ENCODE measurements around the gene ATP2C2. TPM values are rescaled to one million over a fixed set of nuclear protein-coding genes. Genes with fewer than 3 reads are reported as not detected.

The ATP2C2 gene
- total RNA-seq, 6 experiments from 2014 or later, result 0.18 to 0.51 (median 0.32) TPM; not detected in 2

- TF ChIP-seq POLR2A (IDR thresholded peaks at IDR 0.05), result no peak
- TF ChIP-seq, protein P1, sequence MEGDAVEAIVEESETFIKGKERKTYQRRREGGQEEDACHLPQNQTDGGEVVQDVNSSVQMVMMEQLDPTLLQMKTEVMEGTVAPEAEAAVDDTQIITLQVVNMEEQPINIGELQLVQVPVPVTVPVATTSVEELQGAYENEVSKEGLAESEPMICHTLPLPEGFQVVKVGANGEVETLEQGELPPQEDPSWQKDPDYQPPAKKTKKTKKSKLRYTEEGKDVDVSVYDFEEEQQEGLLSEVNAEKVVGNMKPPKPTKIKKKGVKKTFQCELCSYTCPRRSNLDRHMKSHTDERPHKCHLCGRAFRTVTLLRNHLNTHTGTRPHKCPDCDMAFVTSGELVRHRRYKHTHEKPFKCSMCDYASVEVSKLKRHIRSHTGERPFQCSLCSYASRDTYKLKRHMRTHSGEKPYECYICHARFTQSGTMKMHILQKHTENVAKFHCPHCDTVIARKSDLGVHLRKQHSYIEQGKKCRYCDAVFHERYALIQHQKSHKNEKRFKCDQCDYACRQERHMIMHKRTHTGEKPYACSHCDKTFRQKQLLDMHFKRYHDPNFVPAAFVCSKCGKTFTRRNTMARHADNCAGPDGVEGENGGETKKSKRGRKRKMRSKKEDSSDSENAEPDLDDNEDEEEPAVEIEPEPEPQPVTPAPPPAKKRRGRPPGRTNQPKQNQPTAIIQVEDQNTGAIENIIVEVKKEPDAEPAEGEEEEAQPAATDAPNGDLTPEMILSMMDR (IDR thresholded peaks at IDR 0.05), result no peak
Measured at GRCh38 chr16:84366208-84366607, 2.1 kb upstream of the ATP2C2 start.

DNA sequence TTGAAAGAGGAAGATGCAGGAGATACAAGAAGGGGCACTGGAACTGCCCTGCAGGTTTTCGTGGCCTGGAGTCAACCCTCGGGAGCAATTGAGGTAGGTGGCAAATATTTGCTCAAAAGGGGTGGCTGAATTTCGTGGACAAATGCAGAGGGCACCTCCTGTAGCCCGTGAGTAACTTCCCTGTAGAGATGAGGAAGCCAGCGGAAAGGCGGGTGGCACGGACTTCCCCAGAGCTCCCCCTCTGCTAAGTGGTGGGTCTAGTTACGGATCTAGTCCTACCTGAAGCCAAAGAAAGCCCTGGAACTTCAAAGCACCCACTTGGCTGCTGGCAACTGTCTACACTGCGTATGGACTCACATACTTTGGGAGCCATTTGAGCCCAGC lies 1.0 kb upstream of the ATP2C2 start:
- Histone ChIP-seq H3K4me3 (no peak overlapping the region), H3K9me3 (no peaks in the 10 kb centered on the region), H3K4me1 (no peaks in the 10 kb centered on the region), H3K36me3 (no peaks in the 10 kb centered on the region), H3K27me3 (no peaks in the 10 kb centered on the region), H3K27ac (no peak overlapping the region)
- intact Hi-C loops (cut with DNase I), result no loop called here
- 9% methylated on average over 3 of the region's 9 CpGs for WGBS (ENCODE audit: insufficient coverage, low coverage, low lambda C conversion rate, missing lambda C conversion rate)
- DNase-seq, result no peak
- no peak for TF ChIP-seq POLR2A (IDR thresholded peaks at IDR 0.05)
- TF ChIP-seq, protein P1 (IDR thresholded peaks at IDR 0.05), result no peak
- peak in 1 of 4 donors; percentile 13 for ATAC-seq

More at GRCh38 chr16:84366208-84366607, 2.1 kb upstream of the ATP2C2 start:
- WGBS (ENCODE audit: insufficient coverage, low coverage, low lambda C conversion rate, missing lambda C conversion rate), result 60% methylated on average over 9 of the region's 9 CpGs
- Histone ChIP-seq H3K9me3 (no peaks in the 10 kb centered on the region), H3K4me3 (no peak overlapping the region), H3K27ac (no peak overlapping the region), H3K36me3 (no peaks in the 10 kb centered on the region), H3K27me3 (no peaks in the 10 kb centered on the region), H3K4me1 (no peaks in the 10 kb centered on the region)
- ATAC-seq, result no peak
- intact Hi-C loops (cut with DNase I), result no loop called here
- DNase-seq, result no peak

DNA sequence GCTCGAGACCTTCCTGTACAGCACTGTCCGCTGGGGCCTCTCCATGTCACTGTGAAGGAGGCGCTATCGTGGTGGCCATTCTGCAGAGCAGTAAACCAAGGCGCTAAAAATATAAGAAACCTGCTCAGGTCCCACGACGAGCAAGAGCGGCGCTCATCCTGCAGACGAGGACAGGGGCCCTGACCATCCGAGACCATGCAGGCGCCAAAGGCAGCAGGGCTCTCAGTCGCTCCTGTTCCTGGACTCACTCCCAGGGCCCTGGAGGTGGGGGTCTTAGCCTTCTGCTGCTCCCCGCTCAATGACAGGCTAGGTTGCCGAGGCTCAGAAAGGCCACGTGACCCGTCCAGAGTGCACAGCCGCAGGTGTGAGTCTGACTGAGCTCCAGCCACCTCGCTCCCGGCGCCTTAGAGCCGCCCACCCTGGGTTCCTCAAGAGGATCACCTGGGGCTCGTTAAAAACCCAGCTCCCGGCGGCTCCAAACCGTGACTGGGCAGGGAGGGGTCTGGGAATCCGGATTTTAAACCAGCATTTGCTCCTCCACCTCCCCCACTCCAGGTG lies 509 bp upstream of the ATP2C2 start:
- intact Hi-C loops (cut with DNase I), result no loop called here
- Histone ChIP-seq H3K4me1 (no peaks in the 10 kb centered on the region), H3K36me3 (no peaks in the 10 kb centered on the region), H3K9me3 (no peaks in the 10 kb centered on the region), H3K27ac (no peak overlapping the region), H3K27me3 (no peaks in the 10 kb centered on the region), H3K4me3 (peak overlapping the region in 1 of 3 donors; percentile 11)
- whole genome bisulfite sequencing (ENCODE audit: insufficient coverage, low coverage, low lambda C conversion rate, missing lambda C conversion rate), result 50% methylated on average over 12 of the region's 27 CpGs
- TF ChIP-seq POLR2A (IDR thresholded peaks at IDR 0.05), result no peak
- TF ChIP-seq, protein P1 (IDR thresholded peaks at IDR 0.05), result no peak
- peak in 1 of 4 donors; percentile 12 for ATAC-seq
- no peak for DNase-seq

DNA sequence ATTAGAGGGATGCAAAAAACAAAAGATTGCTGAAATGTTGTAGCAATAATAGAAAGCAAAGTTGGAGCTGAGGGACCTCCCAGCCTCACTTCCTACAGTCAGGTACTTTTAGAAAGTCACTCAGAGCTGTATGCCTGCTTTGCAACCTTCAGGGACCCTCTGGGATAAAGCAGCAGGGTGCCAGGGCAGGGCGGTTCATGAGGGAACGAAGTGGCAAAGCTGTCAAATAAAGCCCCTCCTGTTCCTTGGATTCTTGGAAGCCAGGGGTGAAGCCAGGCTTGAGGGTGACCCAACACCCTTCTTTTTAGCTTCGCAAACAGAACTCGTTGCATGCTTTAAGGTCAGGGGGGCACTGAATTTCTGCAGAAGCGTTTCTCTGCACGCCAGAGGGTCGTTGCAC lies 767 bp downstream of the ATP2C2 start:
- H3K4me3 ChIP-seq, result no peak overlapping the region
- 49% methylated on average over 6 of the region's 7 CpGs for WGBS (ENCODE audit: insufficient coverage, low coverage, low lambda C conversion rate, missing lambda C conversion rate)
- DNase-seq (no peak), ATAC-seq (no peak)
- intact Hi-C loops (cut with DNase I), result no loop called here
- TF ChIP-seq, protein P1 (IDR thresholded peaks at IDR 0.05), result no peak
- no peak for TF ChIP-seq POLR2A (IDR thresholded peaks at IDR 0.05)
- H3K9me3 ChIP-seq, result no peaks in the 10 kb centered on the region
- H3K4me1 ChIP-seq, result no peaks in the 10 kb centered on the region
- no peak overlapping the region for H3K27ac ChIP-seq
- no peaks in the 10 kb centered on the region for H3K27me3 ChIP-seq
- no peaks in the 10 kb centered on the region for H3K36me3 ChIP-seq

Data from right lobe of liver (tissue), 6 donors.